B cell (primary cell): ENCODE data around the gene PIK3CA. TPM values are rescaled to one million over a fixed set of nuclear protein-coding genes. Genes with fewer than 3 reads are reported as not detected.

Experiments
- ATAC-seq: fragments of 200-7000 bp; cut with Tn5 transposase; one replicate; pipeline ENCODE4 v1.10.0; 2021; ENCODE audit warnings: low read depth, mild to moderate bottlenecking, moderate number of reproducible peaks, moderate library complexity
- CTCF ChIA-PET: fragments of 350-600 bp; sonication (Branson Sonifier 250); formaldehyde crosslinking; loops from one replicate; lab custom pipeline; 2021; ENCODE audit warnings: antibody characterized with exemption, inconsistent platforms; lab: Charles Lee
- POLR2A ChIA-PET: fragments of 350-600 bp; sonication (Branson Sonifier 250); formaldehyde crosslinking; loops from one replicate; lab custom pipeline; 2021; ENCODE audit warnings: antibody characterized with exemption; lab: Charles Lee
- DNase-seq: peaks from one replicate; pipeline ENCODE4 v3.0.0; 2013
- H2AFZ ChIP-seq: 2 replicates; pipeline ENCODE4 v1.6.1; 2012; ENCODE audit warnings: mild to moderate bottlenecking, low read depth, low read length; ENCODE audit not compliant: insufficient read depth, poor library complexity, severe bottlenecking
- H3K27ac ChIP-seq, 2 donors: 1 replicate in 1 of 2; 2 replicates in 1 of 2; pipeline ENCODE4 v1.5.1; 2012 to 2013; ENCODE audit warnings: low read length in 2 of 2, mild to moderate bottlenecking in 2 of 2, moderate library complexity in 1 of 2
- H3K27me3 ChIP-seq, 4 experiments: fragments of 200-600 bp in 1 of 4; sonication (generic) in 1 of 4; replicated peaks in 1 of 4; 1 replicate in 2 of 4; 2 replicates in 2 of 4; pipeline versions ENCODE4 v1.6.1 to v1.7.0; 2013 to 2016; ENCODE audit warnings: low read length in 3 of 4, mild to moderate bottlenecking in 2 of 4, mixed read lengths in 1 of 4, moderate library complexity in 1 of 4; ENCODE audit not compliant: insufficient read depth in 4 of 4, control insufficient read depth in 3 of 4; ENCODE audit errors: control extremely low read depth in 1 of 4
- H3K36me3 ChIP-seq, 2 experiments: replicated peaks in 1 of 2; 1 replicate in 1 of 2; 2 replicates in 1 of 2; pipeline versions ENCODE4 v1.6.1 to v1.7.1; 2013; ENCODE audit warnings: low read length in 1 of 2; ENCODE audit not compliant: insufficient read depth in 2 of 2, control insufficient read depth in 1 of 2; ENCODE audit errors: control extremely low read depth in 1 of 2, extremely low read depth in 1 of 2
- H3K4me1 ChIP-seq, 2 donors: fragments of 200-600 bp in 1 of 2; sonication (generic) in 1 of 2; 1 replicate in 1 of 2; 2 replicates in 1 of 2; pipeline versions ENCODE4 v1.5.1 to v1.6.1; 2013 to 2017; ENCODE audit warnings: low read length in 2 of 2; ENCODE audit not compliant: control insufficient read depth in 2 of 2, insufficient read depth in 2 of 2
- H3K4me2 ChIP-seq: replicated peaks from 2 replicates; pipeline ENCODE3; 2012; ENCODE audit warnings: mild to moderate bottlenecking, low read depth, low read length; ENCODE audit not compliant: poor library complexity, severe bottlenecking
- H3K4me3 ChIP-seq, 5 experiments: fragments of 200-600 bp in 1 of 5; sonication (generic) in 1 of 5; 1 replicate in 3 of 5; 2 replicates in 2 of 5; pipeline versions ENCODE4 v1.5.1 to v1.7.0; 2011 to 2016; ENCODE audit warnings: low read length in 4 of 5, mild to moderate bottlenecking in 4 of 5, low read depth in 2 of 5, control low read depth in 1 of 5, moderate library complexity in 1 of 5; ENCODE audit not compliant: insufficient read depth in 1 of 5; ENCODE audit errors: control extremely low read depth in 1 of 5, extremely low read depth in 1 of 5
- H3K79me2 ChIP-seq: fragments of 200-600 bp; sonication (generic); one replicate; pipeline ENCODE4 v1.6.0; 2016; ENCODE audit warnings: low read length; ENCODE audit not compliant: control insufficient read depth, insufficient read depth
- H3K9ac ChIP-seq: fragments of 200-600 bp; sonication (generic); 2 replicates; pipeline ENCODE4 v1.6.1; 2017; ENCODE audit warnings: mild to moderate bottlenecking, low read length, moderate library complexity
- H3K9me3 ChIP-seq, 3 donors: one replicate each; pipeline versions ENCODE4 v1.6.1 to v1.7.1; 2013; ENCODE audit warnings: low read length in 2 of 3; ENCODE audit not compliant: control insufficient read depth in 2 of 3, insufficient read depth in 1 of 3; ENCODE audit errors: control extremely low read depth in 1 of 3
- H4K20me1 ChIP-seq: 2 replicates; pipeline ENCODE4 v1.6.0; 2012; ENCODE audit warnings: mild to moderate bottlenecking, low read length; ENCODE audit not compliant: insufficient read depth, control insufficient read depth, poor library complexity, severe bottlenecking
- H3K27ac Mint-ChIP-seq: one replicate; pipeline ENCODE4 v1.8.0; 2021; ENCODE audit warnings: mixed read lengths
- H3K27me3 Mint-ChIP-seq: one replicate; pipeline ENCODE4 v1.8.0; 2021; ENCODE audit warnings: mixed read lengths
- H3K4me1 Mint-ChIP-seq: one replicate; pipeline ENCODE4 v1.8.0; 2021; ENCODE audit warnings: mixed read lengths
- H3K4me3 Mint-ChIP-seq: one replicate; pipeline ENCODE4 v1.8.0; 2021; ENCODE audit warnings: mixed read lengths
- H3K9me3 Mint-ChIP-seq: one replicate; pipeline ENCODE4 v1.8.0; 2022; ENCODE audit warnings: mixed read lengths; ENCODE audit not compliant: insufficient read depth
- EZH2 ChIP-seq: IDR thresholded peaks from 2 replicates; pipeline ENCODE4 v1.6.1; 2012; ENCODE audit warnings: borderline replicate concordance, low read depth, mild to moderate bottlenecking, moderate library complexity, low read length; ENCODE audit not compliant: insufficient read depth, poor library complexity, severe bottlenecking
- WGBS: methylation state at CpG from one replicate; pipeline ENCODE4 v1.1.5; 2013; ENCODE audit warnings: missing lambda C conversion rate; ENCODE audit not compliant: insufficient coverage; 5-methylcytosine and 5-hydroxymethylcytosine counted together
- intact Hi-C: fragments of 100-400 bp; cut with micrococcal nuclease; formaldehyde crosslinking; loops from one replicate; pipeline ENCODE4 v1.10.0; 2022
- polyA plus RNA-seq: library from polyadenylated mRNA; depleted of rRNA; stranded (reverse); fragments of >200 nt; gene quantifications from 2 replicates; pipeline ENCODE4 v1.2.3, GENCODE V29; 2012
- small RNA-seq: library from RNA; depleted of rRNA; stranded (forward); fragments of <200 nt; gene quantifications from one replicate; pipeline ENCODE3, GENCODE V24; 2012; ENCODE audit warnings: low replicate concordance, low read depth; ENCODE audit not compliant: insufficient read length
- total RNA-seq, 2 donors: library from RNA; stranded (reverse); fragments of 120-200 nt in 1 of 2; gene quantifications; 1 replicate in 1 of 2; 2 replicates in 1 of 2; pipeline versions ENCODE4 v1.2.3 to v1.2.4, GENCODE V29; 2013 to 2022
- TF ChIP-seq, protein P1 (sequence below): fragments of 200-600 bp; IDR thresholded peaks from one replicate; pipeline ENCODE4 v1.8.0; 2022; ENCODE audit warnings: antibody characterized with exemption, mild to moderate bottlenecking

Gene PIK3CA
- total and polyA plus RNA-seq, 2 donors (not counting 1 experiment from before 2014, with no cell fraction given): 6.4 to 61.8 TPM

DNA sequence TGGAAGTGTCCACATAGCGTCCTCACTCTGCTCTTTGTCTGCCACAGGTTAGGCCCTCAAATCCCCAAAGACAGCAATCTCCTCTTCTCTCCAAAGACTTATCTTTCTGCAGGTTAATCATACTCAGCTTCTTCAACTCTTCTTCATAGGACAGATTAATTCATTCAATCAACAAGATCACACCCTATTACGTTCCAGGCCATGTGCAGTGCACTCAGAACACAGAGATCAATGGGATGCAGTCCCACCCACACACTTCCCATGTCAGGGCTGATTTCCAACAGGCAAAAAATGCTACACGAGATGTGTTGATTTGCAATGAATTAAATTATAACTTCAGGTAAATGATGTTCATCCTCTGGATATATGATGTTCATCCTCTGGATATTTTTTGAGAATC is 141.1 kb downstream of the PIK3CA start:
- H3K79me2 ChIP-seq: no peaks in the 10 kb centered on the region
- H2AFZ ChIP-seq: no peak overlapping the region
- no peak overlapping the region for H3K4me2 ChIP-seq
- no peaks in the 10 kb centered on the region for H3K36me3 ChIP-seq
- no peak overlapping the region for H3K4me3 Mint-ChIP-seq
- H3K4me1 ChIP-seq: no peaks in the 10 kb centered on the region
- H3K27ac Mint-ChIP-seq: no peak overlapping the region
- H3K27ac ChIP-seq: no peak overlapping the region
- ATAC-seq (no peak), DNase-seq (no peak)
- 87% methylated on average over 2 of the region's 3 CpGs for WGBS
- no peaks in the 10 kb centered on the region for H4K20me1 ChIP-seq
- CTCF ChIA-PET: interaction anchor here (2.3 kb wide), 1 partner anchor 26 kb away, joined by 8 read pairs; no protein-coding TSS in a partner anchor
- TF ChIP-seq, protein P1, sequence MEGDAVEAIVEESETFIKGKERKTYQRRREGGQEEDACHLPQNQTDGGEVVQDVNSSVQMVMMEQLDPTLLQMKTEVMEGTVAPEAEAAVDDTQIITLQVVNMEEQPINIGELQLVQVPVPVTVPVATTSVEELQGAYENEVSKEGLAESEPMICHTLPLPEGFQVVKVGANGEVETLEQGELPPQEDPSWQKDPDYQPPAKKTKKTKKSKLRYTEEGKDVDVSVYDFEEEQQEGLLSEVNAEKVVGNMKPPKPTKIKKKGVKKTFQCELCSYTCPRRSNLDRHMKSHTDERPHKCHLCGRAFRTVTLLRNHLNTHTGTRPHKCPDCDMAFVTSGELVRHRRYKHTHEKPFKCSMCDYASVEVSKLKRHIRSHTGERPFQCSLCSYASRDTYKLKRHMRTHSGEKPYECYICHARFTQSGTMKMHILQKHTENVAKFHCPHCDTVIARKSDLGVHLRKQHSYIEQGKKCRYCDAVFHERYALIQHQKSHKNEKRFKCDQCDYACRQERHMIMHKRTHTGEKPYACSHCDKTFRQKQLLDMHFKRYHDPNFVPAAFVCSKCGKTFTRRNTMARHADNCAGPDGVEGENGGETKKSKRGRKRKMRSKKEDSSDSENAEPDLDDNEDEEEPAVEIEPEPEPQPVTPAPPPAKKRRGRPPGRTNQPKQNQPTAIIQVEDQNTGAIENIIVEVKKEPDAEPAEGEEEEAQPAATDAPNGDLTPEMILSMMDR: no peak
- no peak for TF ChIP-seq EZH2
- H3K9me3 Mint-ChIP-seq: no peaks in the 10 kb centered on the region
- no peak overlapping the region for H3K9ac ChIP-seq
- no peak overlapping the region for H3K4me3 ChIP-seq
- H3K4me1 Mint-ChIP-seq: no peaks in the 10 kb centered on the region
- H3K27me3 Mint-ChIP-seq: peaks cover 11% of the 10 kb centered on the region
- intact Hi-C loops: no loop called here
- H3K27me3 ChIP-seq: no peaks in the 10 kb centered on the region
- H3K9me3 ChIP-seq: no peaks in the 10 kb centered on the region
- POLR2A ChIA-PET: no interaction called here

Small RNA genes lying within 50 kb of the gene (small RNA-seq; reads per million reads assigned to genes)
- not detected for gene RF00402

Other genes starting within 250 kb of the PIK3CA start
- gene ZMAT3, start 76.5 kb upstream of the PIK3CA start, total RNA-seq: 17.5 and 19.5 TPM in 2 replicates
- 3.6 and 4.3 TPM in 2 replicates for gene ZMAT3, start 76.5 kb upstream of the PIK3CA start, polyA plus RNA-seq
- 5.7 and 6.1 TPM in 2 replicates for gene KCNMB3, start 102.8 kb downstream of the PIK3CA start, total RNA-seq
- gene KCNMB3, start 102.8 kb downstream of the PIK3CA start, polyA plus RNA-seq: 3.5 and 4.2 TPM in 2 replicates
- 39.8 and 43.1 TPM in 2 replicates for gene ZNF639, start 174.7 kb downstream of the PIK3CA start, total RNA-seq
- 22.4 and 35.5 TPM in 2 replicates for gene ZNF639, start 174.7 kb downstream of the PIK3CA start, polyA plus RNA-seq
- gene MFN1, start 199.4 kb downstream of the PIK3CA start, total RNA-seq: 98.9 and 108 TPM in 2 replicates
- gene MFN1, start 199.4 kb downstream of the PIK3CA start, polyA plus RNA-seq: 21.7 and 26.0 TPM in 2 replicates